Measurements from ENCODE around the gene TPPP.

TPPP gene

DNA sequence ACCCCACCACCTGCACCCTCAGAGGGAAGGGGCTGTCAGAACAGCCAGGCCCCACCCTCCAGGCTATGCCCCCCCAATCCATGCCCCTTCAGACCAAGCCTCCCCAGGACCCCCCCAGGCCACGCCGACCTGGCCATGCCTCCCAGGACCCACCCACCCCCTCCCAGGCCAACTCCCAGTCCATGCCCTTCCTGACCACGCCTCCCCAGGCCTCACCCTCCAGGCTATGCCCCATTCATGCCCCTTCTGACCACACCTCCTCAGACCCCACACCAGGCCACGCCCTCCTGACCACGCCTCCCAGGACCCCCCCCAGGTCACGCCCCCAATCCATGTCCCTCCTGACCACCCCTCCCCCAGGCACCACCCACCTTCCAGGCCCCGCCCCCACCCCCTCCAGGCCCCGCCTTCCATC is 27.6 kb downstream of the TPPP start:
- no peak for DNase-seq (ENCODE audit: low read depth in 2 of 2)

DNA sequence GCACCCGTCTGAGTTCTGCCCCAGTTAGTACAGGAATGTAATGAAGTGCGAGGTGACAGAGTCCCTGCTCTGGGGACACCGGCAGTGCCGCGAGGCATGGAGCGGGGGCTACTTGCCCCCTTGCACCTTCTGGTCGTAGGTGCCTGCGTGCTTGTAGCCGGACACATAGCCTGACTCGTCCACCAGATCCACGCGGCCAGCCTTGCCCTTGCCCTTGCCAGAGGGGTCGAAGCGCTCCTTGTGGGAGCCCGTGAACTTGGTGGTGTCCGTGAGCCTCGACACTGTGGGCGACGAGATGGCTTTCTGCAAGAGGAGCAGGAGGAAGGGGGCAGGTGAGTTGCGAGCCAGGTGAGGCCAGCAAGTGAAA is 28.2 kb downstream of the TPPP start:
- no peak for DNase-seq (ENCODE audit: low read depth in 2 of 2)

DNA sequence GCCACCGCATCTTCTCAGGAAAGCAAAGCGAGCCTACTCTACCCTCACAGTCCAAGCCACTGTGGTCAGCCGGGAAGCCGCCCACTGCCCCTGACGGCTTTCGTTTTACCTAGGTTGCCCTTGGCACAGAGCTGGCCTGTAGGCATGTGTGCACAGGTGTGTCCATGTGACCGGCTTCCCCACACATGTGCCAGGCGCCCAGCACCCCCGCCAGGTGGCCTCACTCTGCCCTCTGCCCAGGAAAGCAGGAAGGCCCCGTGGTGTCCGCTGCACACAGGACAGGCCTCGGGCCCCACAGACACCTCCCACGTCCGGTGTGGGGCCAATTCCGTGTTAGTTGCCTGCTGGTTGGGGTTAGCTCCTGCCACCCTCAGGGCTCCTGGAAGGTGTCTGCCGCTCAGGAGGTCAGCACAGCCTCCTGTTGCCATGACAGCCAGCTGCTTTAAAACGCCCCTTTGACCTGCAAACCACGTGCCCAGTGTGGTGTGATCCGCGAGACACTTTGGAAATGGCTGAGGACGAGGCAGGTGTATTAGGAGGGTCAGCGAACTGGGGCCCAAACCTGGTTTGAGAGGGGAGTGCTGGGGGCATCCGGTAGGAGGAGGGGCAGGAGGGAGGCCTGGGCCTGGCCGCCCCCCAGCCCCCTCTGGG is 28.7 kb downstream of the TPPP start:
- no peak for DNase-seq (ENCODE audit: low read depth in 2 of 2)

DNA sequence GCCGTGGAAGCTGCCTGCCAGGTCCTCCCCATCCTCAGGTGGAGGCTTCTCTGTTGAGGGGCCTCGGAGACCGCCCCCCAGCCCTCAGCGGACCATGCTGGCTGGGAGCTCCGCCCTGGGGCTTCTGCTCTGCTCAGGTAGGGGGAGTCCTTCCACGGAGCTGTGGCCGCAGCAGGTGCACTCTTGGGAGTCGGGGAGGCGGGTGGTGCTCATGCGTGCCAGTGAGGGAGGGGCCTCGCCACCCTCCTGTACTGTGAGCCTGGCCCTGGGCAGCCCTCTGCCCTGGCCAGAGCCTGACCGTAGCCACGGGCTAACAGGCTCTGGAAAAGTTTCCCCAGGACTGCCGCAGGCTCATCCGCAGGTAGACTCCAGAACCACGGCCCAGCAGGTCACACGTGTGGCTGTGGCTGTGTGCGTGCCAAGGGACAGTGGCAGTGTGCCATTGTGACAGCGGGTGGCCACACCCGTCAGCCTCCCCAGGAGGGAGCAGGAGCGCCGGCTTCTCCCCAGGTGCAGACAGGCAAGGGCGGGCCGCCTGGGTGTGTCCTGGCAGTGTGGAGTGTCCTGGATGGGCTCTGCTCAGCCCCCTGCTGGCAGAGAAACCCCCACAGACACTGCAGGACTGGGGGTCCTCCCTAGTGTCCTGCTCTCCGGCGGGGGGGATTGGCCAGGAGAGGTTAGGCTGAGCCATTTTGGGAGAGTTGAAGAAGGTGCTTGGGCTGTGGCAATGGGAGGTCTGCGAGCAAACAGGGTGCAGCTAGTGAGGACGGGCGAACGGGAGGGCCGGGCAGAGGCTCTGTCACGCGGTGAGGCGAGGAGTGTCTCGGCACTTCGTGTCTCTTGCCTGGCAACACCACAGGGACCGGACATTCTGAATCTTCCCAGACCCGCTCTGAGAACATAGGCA is 29.5 kb downstream of the TPPP start:
- DNase-seq (ENCODE audit: low read depth in 2 of 2): no peak

DNA sequence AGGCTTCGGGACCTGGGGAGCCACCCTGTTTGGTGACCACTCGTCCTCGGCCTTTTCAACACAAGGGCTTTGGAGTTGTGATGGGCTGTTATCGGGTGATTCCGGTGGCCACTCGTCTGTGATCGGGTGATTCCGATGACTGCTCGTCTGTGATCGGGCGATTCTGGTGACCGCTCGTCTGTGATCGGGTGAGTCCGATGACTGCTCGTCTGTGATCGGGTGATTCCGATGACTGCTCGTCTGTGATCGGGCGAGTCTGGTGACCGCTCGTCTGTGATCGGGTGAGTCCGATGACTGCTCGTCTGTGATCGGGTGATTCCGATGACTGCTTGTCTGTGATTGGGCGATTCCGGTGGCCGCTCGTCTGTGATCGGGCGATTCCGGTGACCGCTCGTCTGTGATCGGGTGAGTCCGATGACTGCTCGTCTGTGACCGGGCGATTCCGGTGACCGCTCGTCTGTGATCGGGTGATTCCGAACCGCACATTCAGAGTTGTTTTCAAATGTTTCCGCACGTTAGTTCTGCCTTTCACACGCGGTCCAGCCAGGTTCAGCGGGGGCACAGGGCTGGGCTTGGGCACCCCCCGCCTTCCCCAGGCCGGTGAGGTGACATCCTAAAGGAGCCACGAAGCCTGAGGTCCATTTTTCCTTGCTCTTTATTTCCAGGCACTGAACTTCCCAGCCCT is 30.3 kb downstream of the TPPP start:
- DNase-seq (ENCODE audit: low read depth in 2 of 2): no peak

DNA sequence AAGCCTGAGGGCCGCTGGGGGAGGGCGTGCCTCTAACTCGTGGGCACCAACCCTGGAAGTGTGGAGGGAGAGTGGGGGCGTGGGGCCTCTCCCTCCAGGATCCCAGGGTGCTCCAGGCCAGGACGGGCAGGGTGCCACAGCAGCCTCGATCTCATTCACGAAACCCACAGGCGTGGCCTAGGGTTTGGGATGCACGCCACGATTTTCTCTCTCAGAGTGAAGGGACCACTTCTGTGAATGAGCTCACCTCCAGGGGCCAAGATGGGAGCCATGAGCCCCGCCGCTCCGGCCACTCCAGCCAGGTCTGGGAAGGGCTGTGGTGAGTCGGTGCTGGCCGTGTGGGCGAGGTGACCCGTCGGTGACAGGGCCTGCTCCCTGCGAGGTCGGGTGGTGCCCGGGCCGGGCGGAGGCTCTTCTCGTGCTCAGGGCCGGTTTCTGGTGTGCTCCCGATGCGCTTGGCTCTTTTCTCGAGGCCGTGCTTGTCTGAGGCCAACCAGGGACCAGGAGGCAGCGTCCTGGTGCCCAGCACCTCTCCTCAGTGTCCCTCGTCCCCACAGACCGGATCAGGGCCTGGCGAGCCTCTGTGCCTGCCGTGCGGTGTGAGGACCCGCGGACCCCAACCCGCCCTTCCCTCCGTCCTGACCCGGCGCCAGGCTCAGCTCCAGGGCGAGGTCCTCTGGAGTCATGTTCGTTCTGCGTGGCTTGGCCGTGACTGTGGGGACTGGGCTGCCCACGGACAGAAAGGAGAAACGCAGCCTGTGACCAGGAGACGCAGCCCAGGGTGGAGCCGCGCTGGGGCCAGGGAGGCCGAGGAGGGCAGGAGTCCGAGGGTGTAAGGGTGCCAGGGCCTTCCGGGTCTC is 31.0 kb downstream of the TPPP start:
- DNase-seq (ENCODE audit: low read depth in 2 of 2): no peak

DNA sequence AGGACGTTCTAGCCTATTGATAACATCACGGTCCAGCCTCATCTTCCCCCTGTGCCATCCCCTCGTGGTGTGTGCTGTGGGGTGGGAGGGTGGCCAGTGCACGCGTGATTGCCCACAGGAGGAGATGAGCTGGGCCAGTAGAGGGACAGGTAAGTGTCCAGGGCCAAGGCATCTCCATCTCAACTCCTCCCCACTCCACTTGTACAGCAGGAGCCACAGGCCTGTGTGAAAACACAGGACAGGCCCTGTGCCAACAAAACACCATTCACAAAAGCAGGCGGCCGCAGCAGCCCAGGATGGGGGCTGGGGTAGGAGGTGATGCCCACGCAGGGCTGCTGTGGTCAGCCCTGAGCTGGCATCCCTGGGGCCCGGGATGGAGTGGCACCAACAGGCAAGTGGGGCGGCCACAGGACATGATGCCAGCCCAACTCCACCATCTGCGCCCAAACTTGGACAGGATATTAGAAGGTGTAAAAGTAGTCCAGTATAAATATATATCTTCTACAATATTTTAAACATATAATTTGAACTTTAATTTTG is 32.6 kb downstream of the TPPP start:
- DNase-seq (ENCODE audit: low read depth in 2 of 2): no peak

DNA sequence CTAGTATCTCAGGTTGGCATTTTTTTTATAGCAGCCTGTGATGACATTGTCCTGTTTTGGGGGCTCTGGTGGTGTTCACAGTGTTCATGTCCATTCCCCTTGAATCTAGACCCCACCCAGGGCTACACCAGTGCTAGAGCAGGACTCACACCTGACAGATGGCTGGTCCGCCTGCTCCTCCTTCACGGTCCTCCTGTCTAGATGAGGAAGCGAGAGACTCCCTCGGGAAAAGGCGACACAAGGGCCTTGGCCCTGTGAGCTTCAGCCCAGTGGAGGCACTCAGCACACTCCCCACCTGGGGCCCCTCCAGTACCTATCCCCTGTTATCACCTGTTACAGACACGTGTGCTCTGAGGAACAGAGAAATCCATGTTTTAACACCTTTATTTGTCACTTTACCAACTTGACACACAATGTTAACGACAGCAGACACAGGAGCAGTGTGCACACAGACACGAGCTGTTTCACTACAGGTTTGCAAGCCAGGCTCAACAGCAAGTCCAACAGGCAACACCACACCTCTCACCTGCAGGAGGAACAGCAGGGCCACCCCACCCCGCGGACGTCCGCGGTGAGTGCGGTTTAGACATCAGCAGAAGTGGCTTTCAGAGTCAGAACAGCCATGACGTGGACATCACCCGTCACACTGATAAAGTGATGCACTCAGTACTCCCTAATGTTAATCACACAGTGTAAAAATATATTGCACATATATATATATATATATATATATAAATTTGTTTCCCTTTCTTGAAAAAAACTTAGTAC is 33.5 kb downstream of the TPPP start:
- no peak for DNase-seq (ENCODE audit: low read depth in 2 of 2)

DNA sequence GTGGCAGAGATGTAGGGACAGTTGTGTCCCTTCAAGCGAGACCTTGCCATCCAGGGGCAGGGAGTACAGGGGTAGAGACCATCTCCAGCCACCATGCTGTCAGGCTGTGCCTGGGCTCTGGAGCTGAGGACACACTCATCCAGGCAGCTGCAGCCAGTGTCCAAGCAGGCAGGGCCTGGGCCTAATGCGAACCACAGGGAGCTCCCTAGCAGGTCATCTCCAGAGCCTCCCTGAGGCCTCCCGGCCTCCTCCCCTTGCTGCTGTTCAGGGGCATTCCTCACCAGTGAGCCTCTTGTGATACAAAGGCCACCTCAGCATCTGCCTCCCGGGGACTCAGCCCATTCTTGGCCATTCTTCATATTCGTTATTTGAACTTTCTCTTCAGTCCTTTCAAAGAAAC is 35.0 kb downstream of the TPPP start:
- DNase-seq (ENCODE audit: low read depth in 2 of 2): no peak

DNA sequence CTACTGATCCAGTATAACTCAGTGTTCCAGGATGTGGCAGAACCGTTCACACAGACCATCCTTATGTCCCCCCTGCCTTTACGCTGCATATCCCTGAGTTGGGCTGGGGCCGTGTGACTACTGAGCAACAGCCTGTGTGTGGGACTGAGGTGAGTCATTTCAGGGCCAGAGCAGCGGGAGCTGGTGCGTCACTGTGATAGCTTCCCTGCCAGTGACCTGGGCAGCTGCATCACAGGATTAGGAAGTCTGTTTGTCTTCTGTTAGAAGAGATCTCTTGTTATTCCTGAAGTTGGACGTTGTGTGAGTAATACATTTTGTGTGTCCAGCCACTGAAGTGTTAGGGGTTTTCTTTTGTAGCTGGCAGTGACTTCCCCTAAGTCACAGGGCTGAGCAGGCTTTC is 35.6 kb downstream of the TPPP start:
- DNase-seq (ENCODE audit: low read depth in 2 of 2): no peak

DNA sequence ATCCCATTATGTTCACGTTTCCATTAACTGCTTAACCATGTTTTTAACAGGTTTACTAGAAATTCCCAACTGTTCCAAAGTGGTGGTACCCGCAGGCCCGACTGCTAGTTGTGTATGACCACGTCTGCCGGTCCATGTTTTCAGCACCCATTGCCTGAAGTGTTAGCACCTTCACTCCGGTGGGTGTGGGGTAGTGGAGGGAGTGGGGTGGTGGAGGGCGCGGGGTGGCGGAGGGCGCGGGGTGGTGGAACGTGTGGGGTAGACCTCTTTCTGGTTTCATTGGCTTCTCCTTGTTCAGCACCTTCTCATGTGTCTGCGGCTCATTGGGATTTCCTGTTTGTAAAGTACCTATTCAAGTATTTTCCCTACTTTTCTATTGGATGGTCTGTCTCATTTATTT is 37.7 kb downstream of the TPPP start:
- no peak for DNase-seq (ENCODE audit: low read depth in 2 of 2)

DNA sequence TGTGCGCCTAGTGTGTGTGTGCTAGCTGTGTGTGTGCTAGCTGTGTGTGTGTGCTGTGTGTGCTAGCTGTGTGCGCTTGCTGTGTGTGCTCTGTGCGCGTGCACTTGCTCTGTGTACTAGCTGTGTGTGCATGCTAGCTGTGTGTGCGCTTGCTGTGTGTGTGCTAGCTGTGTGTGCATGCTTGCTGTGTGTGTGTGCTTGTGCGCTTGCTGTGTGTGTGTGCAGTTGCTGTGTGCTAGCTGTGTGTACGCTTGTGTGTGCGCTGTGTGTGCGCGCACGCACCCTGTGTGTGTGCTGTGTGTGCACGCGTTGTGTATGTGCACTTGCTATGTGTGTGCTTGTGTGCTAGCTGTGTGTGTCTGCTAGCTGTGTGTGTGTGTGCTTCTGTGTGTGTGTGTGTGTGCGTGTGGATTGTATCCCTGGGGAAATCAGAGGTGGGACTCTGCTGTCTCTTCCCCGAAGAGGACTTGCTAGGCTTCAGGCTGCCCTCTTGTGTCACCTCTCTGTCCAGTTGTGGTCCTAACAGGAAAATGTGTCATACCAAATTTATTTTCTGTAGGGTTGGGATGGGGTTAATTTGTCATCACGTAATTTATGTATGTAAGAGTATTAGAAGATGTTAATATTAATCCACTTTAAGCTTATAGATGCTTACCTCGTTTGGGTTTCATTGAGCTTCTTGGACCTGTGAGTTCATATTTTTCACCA is 38.9 kb downstream of the TPPP start:
- DNase-seq (ENCODE audit: low read depth in 2 of 2): no peak

DNA sequence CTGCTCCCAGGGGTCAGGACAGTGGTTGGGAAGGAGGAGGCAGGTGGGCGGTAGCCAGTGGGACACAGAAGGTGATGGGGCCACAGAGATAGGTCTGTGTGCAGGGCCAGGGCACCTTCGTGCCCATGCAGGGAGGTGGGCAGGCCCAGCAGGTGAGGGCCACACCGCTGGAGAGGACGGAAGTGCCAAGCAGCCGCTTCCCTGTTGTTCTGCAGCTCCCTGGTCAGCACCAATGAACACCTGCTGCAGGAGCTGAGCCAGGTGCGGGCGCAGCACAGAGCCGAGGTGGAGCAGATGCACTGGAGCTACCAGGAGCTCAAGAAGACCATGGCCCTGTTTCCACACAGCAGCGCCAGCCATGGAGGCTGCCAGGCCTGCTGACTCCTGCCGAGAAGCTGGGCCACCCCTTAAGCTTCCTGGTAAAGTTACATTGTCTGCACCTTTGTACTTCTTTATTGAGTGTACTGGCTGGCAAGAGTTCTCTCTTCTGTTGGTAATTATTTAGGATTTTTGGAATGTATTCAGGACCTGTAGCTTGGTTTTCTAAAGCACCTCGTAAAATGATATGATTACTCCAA is 40.3 kb downstream of the TPPP start:
- DNase-seq (ENCODE audit: low read depth in 2 of 2): no peak

DNA sequence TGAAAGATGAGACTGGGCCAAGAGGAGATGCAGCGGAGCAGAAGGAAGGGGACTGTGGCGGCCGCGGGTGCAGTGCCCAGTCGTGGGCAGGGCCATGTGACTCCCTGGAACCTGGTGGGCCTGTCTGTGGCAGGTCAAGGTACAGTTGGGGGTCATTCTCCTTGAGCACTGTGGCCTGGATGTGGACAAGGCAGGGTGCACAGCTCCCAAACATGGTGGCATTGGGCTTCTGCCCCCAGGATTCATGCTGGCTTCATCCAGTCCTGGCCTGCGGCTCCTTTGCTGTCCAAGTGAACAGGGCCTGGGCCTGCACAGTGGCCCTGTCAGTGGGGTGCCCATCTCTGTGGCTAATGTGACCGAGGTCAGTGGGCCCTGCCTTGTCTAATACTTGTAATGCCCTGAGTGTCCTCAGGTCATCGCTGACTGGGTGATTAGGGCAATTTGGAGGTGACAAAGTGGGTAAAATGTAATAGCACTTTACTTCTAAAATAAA is 41.1 kb downstream of the TPPP start:
- DNase-seq (ENCODE audit: low read depth in 2 of 2): no peak

DNA sequence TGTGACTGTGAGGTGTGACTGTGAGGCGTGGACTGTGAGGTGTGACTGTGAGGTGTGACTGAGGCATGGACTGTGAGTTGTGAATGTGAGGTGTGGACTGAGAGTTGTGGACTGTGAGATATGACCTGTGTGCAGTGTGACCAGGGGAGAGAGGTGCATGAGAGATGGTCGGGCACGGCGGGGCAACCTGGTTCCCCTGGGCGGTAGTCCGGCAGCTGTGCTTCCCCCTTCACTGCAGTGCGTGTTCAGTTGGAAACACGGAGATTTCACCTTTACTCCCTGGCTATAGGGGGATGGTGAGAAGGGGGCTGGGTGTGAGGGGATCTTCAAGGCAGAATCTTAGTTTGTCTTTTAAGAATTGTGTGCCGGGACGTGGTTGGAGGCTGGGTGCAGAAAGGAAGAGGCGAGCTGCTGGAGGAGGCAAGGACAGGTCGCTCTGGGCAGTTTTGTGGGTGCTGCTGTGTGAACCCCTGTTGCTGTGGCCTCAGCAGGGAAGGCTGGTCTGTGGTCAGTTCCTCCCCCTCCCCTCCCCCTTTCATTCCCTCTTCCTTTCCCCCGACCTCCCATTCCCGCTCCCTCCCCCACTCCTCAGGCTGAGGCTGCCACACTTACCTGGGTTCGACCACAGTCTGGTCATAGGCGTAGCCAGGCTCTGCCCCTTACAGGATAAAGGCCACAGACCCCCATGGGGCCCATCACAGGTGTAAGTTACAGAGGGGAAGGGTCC is 41.7 kb downstream of the TPPP start:
- DNase-seq (ENCODE audit: low read depth in 2 of 2): no peak

DNA sequence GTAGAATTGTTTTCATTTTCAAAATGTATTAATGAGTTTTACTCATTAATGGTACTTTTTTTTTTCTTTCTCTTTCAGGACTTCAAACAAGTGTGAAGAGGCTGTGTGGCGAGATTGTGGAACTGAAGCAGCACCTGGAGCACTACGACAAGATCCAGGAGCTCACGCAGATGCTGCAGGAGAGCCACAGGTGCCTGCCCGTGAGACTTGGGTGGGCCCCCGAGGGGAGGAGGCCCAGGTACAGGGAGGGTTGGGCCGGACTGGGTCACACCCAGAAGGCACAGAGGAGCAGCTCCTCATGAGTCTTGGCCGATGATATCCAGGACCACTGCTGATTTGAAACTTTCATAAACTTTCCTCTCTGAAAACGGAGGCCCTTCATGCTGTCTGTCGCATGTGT is 45.4 kb downstream of the TPPP start:
- DNase-seq (ENCODE audit: low read depth in 2 of 2): no peak

DNA sequence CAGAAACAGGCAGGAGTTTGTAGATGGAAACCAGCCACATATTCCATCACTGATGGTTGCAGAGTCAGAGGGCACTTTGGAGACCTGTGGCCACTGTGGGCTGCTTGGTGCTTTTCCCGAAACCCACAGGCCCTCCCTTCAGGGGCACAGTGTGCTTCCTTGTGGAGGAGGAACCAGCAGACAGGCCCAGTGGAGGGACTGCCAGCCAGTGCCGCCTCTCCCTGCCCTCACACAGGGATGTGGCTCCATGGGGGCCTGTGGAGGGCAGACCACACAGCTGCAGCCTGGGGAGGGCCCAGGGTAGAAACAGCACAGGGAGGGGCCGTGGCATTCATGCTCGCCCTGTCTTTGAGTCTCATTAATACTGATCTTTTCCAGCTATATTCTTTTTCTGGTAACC is 45.8 kb downstream of the TPPP start:
- DNase-seq (ENCODE audit: low read depth in 2 of 2): no peak

DNA sequence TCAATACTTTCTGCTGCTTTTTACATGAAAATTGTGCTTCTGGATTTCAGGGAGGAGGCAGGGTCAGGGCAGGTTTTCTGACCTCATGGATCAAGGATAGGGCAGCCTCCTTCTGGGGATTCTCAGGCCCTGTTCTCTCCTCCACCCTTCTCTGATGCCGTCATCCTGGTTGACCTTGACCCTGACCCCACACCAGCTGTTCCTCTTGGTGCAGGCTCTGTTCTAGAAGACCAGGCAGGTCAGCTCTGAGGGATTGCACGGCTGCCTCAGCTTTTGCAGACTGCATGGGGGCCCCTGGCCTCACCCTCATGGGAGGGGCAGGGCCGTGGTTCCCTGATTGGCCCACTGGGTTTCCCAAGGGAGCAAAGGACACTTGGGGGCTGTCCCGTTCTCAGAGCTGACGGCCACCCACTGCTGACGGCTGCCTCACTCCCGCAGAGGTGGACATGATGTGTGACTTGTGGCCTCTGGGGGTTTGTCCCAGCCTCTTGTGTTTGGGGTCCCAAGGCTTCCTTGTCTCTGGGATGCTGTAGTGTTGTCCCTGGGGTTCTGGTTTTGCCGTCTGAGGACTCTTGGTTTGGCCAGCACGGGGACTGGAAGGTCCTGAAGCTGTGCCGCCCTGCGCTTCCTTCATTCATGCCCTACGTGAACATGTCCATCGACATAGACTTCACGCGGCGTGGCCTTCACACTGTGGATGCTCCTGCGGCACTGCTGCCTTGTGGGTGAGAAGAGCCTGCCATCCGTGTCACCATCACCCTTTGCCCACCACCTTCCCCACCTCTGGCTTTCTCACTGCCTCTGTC is 46.6 kb downstream of the TPPP start:
- no peak for DNase-seq (ENCODE audit: low read depth in 2 of 2)

Data from fibroblast of skin of left biceps (primary cell).